ENCODE results near the gene RAD51C.
"Not testable (repeated sequence)": the region's sequence is repeated elsewhere in the genome, so short reads cannot be mapped to it uniquely, and the experiment has no call there.

Gene RAD51C

DNA sequence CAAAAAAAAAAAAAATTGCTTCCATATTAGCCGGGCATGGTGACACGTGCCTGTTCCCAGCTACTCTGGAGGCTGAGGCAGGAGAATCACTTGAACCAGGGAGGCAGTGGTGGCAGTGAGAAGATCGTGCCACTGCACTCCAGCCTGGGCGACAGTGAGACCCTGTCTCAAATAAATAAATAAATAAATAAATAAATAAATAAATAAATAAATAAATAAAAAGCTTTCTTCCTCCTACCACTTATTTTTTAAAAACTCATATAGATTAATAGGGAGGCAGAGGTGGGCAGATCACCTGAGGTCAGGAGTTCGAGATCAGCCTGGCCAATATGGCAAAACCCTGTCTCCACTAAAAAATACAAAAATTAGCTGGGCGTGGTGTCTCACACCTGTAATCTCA lies 7.9 kb upstream of the RAD51C start:
- not testable (repeated sequence) for DNase-seq (ENCODE audit: low spot score)

DNA sequence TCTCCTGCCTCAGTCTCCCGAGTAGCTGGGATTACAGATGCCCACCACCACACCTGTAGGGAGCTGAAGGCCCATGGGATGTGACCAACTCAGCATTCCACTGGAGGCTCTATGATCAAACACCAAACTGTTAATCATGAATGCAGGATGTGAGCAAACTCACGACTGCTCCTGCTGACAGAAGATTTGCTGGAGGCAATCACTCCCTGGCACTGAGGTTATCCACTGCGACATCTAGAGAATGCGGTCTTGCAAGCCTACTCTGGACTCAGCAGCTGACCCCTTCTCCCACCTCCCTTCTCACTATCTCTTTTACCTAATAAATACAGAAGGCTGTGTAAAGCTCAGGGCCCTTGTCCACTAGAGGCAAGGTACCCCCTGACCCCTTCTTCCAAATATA lies 5.4 kb upstream of the RAD51C start:
- no peak for DNase-seq (ENCODE audit: low spot score)

DNA sequence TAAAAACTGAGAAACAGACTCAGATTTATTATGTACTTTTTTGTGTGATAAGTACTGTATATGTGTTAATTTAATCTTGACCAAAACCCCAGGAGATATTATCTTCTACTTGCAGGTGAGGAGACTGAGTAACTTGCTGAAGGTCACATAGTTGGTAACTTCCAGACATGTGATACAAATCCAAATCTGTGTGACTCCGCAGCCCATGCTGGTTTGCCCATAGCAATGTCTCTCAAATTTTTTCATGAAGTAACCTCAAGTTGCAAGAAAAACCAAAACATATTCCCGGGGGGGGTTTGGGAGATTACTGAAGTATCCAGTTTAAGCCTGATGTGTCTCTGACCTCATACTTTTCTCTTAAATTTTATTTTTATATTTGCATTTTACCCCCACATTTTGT lies 3.9 kb upstream of the RAD51C start:
- DNase-seq (ENCODE audit: low spot score): no peak

DNA sequence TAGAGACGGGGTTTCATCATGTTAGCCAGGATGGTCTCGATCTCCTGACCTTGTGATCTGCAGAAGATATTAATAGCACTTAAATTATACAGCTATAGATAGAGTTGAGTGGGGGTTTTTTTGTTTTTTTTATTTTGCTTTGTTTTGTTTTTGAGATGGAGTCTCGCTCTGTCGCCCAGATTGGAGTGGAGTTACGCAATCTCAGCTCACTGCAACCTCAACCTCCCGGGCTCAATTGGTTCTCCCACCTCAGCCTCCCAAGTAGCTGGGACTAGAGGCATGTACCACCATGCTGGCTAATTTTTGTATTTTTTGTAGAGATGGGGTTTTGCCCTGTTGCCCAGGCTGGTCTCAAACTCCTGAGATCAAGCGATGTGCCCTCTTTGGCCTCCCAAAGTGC lies 2.4 kb upstream of the RAD51C start:
- DNase-seq (ENCODE audit: low spot score): not testable (repeated sequence)

DNA sequence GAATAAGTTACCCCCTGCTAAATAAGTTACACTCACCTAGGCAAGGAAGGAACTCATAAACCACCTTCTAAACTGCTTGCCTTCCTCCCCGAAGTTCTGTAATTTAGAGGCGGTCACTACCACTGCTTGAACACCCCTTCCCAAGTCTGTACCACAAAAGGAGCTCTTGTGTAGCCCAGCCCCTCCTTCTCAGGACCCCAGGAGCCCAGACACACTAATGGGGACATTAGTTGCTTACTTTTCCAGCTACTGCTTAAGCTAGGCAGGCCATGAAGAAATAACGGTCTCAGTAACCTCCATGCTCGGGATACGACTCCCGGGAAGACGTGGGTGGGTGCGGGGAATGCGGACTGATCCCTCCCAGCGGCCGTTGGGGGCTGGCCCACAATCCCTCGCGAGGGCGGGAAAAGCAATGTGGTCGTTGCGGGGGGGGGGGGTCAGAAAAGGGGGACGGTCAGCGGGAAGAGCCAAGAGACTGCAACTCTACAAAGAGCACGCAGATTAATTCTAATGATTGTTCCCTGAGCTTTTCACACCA lies 632 bp upstream of the RAD51C start, which contains the start of gene TEX14:
TEX14 (minus strand) TSS at position 345 of the 538 bp plus-strand sequence. CDS start 40,044 bp downstream, outside the sequence.
- no peak for DNase-seq (ENCODE audit: low spot score)

DNA sequence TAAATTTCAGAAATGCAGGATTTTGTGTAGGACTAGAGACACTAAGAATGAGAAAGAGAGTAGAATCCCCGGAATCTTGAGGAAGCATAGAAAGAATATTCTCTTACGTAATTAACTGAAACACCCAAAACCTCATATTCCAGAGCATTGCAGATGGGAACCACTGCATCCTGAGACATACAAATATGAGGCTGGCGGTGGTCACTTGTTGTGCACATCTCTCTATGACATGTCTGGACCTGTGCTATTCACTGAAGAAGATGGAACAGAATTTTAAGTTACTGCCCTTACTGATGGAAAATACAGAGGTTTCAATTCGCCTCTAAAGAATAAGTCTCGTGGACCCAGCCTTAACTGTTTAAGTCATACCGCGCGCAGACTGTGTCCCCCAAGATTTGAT lies 806 bp downstream of the RAD51C start:
- DNase-seq (ENCODE audit: low spot score): no peak

DNA sequence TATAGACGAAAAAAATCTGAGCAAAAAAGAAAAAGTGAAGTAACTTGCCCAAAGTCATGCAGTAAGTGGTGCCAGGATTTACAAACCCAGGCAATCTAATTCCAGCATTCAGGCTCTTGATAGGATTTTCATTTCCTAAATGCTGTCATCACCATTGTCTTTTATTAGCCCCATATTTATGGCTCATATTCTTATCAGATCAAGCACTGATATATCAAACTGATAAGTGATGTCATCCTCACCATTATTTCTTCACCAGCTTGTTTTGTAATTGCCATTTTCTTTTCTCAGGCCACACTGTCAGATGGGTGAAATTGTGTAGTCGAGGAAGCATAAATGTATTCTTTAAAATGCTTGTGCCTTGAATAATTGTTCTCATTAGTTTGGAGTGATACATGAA lies 1.3 kb downstream of the RAD51C start:
- DNase-seq (ENCODE audit: low spot score): no peak

DNA sequence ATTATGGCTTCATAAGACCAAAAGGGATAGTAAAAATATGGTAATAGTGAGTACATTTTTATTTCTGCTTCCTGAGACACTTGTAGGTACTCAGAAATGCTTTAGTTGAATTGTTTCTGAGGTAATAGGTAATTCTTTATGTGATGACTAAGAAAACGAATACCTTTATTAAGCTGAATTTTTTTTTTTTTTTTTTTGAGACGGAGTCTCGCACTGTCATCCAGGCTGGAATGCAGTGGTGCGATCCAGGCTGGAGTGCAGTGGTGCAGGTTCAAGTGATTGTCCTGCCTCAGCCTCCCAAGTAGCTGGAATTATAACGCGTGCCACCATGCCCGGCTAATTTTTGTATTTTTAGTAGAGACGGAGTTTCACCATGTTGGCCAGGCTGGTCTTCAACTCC lies 1.9 kb downstream of the RAD51C start:
- DNase-seq (ENCODE audit: low spot score): no peak

DNA sequence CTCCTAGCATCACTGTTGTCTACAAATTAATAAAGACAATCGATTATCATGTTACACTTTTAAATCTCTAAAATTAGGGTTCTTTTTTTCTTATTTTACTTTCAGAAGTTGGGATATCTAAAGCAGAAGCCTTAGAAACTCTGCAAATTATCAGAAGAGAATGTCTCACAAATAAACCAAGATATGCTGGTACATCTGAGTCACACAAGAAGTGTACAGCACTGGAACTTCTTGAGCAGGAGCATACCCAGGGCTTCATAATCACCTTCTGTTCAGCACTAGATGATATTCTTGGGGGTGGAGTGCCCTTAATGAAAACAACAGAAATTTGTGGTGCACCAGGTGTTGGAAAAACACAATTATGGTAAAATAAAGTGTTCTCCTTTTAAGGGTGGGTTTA lies 2.4 kb downstream of the RAD51C start:
- no peak for DNase-seq (ENCODE audit: low spot score)

DNA sequence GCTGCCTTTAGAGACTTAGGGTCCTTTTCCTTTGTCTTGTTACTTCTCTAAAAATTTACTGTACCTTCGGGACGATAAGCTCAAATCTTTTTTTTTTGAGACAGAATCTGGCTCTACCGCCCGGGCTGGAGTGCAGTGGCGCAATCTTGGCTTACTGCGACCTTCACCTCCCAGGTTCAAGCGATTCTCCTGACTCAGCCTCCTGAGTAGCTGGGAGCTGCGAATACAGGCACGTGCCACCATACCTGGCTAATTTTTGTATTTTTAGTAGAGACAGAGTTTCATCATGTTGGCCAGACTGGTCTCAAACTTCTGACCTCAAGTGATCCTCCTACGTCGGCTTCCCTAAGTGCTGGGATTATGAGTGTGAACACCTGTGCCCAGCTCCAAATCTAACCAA lies 7.4 kb downstream of the RAD51C start:
- DNase-seq (ENCODE audit: low spot score): no peak

DNA sequence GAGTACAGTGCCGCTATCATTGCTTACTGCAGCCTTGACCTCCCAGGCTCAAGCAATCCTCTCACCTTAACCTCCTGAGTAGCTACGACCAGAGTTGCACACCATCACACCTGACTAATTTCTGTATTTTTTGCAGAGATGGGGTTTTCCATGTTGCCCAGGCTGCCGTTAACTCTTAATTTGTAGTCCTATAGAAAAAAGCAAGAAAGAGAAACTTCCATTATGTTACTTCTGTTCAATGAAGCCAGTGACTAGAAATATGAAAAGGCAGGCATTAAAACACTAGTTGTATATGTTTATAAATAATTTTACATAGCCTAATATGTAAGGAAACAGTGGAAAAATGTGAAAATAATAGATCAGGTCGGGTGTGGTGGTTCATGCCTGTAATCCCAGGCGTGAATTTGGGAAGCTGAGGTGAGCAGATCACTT lies 9.7 kb downstream of the RAD51C start:
- no peak for DNase-seq (ENCODE audit: low spot score)

DNA sequence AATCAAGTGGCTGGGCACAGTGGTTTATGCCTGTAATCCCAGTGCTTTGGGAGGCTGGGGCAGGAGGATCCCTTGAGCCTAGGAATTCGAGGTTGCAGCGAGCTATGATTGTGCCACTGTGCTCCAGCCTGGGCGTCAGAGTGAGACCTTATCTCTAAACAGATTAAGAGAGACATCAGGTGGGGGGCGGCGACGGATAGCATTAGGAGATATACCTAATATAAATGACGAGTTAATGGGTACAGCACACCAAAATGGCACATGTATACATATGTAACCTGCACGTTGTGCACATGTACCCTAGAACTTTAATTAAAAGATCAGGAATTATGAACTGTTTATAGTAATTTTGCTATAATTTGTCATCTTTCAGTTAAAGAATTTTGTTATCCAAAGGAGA lies 10.3 kb downstream of the RAD51C start:
- no peak for DNase-seq (ENCODE audit: low spot score)

DNA sequence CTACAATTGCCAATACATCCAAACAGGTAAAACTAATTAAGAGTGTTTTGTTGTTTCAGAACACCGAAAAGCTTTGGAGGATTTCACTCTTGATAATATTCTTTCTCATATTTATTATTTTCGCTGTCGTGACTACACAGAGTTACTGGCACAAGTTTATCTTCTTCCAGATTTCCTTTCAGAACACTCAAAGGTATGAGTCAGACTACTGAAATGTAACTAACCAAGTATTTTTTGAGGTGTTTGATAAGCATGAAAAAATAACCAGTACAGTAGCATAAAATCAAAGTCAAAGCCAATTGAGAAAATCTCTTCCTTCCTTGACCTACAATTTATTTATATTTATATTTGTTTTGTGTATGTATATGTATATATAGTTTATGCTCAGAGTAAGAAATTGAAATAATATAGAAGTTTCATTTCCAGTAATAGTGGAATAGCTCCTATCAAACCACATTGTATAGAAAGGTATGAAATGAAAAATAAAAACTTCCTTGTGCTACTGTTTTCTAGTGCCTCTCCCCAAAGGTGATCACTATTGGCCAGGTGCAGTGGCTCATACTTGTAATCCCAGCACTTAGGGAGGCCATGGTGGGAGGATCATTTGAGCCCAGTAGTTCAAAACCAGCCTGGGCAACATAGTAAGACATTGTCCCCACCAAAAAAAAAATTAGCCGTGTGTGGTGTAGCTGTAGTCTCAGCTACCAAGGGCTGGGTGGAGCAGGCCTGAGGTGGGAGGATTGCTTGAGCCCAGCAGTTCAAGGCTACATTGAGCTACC lies 10.9 kb downstream of the RAD51C start:
- no peak for DNase-seq (ENCODE audit: low spot score)

DNA sequence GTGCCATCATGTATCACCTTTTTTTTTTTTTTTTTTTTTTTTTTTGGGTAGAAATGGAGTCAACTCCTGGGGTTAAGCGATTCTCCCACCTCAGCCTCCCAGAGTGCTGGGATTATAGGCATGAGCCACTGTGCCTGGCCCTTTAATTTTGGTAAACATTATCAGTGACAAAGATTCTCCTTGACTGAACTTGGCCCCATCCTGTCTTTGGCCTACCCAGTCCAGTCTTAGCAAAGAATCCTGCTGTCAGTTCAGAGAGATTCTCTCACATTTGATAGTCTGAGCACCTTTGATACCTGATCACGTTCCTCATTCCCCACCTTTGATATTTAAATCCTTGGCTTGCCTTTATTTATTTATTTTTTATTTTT lies 11.5 kb downstream of the RAD51C start:
- no peak for DNase-seq (ENCODE audit: low spot score)

DNA sequence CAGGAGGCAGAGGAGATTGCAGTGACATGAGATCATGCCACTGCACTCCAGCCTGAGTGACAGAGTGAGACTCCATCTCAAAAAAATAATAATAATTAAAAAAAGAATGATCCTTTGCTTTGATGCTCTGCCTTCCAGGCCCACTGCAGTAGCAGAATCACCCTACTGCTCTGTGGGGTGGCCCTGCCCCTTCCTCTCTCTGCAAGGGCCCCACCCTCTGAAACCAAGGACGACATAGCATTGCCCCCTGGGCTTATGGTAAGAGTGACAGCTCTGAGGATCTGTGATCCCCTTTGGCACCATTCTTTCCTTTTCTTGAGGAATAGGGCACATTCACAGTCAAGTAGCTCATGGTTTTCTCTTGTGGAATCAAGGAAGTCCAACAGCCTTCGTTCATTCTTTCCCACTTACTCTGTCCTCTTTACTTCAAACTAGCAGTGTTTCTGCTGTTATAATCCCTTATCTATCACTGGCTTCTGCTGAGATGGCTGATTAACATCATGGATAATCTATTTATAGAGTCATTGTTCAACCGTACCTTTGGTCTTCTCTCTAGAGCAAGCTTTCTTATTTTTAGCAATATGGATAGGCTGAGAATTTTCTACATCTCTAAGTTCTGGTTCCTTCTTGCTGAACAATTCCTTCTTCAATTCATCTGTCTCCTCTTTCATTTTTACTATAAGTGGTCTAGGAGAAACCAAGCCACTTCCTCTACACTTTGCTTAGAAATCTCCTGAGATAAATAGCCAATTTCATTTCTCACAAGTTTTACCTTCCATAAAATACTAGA lies 14.1 kb downstream of the RAD51C start:
- no peak for DNase-seq (ENCODE audit: low spot score)

DNA sequence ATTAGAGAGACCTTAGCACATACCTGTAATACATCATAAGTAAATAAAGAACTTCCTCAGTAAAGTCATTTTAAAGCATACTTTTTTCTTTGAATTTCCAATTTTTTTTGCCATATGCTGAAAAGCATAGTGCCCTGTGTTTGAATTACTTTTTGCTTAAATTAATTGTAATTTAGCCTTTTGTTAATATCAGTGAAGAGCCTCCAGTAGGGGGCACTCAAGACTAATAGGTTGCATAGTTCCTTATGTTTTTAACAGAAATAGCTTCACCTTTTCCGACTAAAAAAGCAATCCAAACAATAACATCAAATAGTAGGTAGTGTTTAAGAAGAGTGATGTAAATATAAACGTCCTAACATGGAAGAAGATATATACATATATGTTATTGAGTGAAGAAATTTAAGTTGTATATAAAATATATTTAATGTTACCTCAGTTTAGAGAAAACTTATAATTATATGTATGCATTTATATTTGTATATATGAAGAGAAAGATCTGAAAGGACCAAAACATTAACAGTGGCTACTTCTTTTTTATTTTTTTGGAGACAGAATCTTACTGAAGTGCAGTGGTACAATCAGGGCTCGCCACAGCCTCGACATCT lies 18.6 kb downstream of the RAD51C start:
- DNase-seq (ENCODE audit: low spot score): peak; percentile 48

DNA sequence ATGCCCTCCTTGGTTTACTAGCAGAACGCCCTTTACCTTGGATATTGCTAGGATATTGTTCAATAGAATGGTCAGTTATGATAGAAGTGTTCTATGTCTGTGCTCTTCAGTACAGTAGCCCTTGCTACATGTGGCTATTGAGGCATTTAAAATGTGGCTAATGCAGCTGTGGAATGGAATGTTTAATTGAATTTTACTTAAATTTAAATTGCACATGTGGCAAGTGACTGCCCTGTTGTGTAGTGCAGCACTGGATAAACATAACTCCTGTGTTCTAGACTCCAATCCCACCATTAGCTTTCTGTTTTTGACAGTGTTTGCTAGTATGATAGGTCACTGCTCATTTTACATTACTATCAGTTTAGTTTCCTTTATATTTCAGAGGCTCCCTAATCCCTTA lies 29.9 kb downstream of the RAD51C start:
- no peak for DNase-seq (ENCODE audit: low spot score)

DNA sequence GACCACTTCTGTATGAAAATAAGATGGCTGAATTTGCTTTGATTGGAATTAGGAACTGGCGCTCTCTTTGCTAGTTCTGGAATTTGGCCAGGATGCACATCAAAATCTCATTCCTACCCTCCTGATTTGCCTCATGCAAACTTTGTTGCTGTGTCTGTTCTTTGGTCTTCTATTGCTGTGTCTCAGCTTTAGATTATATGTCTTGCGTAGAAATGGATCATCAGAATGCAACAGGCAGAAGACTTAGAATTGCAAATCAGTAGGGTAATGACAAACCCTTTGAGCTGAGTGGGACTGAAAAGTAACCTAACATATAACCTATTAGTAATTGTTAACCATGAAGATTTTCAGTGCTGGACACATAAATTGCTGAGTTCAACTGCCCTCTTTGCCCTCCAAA lies 30.3 kb downstream of the RAD51C start:
- no peak for DNase-seq (ENCODE audit: low spot score)

DNA sequence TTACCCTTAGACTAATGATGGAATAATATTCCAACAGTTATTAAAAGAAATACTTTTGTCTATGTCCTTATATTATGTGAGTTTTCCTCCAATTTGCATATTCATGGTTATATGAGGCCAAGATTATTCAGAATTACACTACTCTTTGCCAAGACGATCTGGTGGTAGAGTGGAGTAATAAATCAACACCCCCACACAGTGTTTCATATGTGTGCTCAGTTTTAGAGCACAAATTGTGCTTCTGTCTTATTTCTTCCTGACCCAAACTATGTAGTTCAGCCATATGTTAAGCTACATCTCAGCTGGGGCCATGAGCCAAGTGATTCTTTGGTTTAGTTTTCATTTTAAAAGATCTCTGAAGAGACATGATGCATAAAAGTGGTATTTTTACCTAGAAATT lies 36.4 kb downstream of the RAD51C start:
- DNase-seq (ENCODE audit: low spot score): no peak

DNA sequence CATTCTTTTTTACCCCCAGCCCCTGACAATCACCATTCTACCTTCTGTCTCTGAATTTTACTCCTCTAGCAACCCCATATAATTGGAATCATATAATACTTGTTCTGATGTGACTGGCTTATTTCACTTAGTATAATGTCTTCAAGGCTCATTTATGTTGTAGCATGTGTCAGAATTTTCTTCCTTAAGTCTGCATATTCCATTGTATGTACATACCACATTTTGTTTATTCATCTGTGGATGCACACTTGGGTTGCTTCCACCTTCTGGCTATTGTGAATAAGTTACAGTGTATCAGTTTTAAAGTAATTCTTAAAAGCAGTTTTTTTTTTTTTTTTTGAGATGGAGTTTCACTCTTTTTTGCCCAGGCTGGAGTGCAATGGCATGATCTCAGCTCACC lies 38.5 kb downstream of the RAD51C start:
- no peak for DNase-seq (ENCODE audit: low spot score)

DNA sequence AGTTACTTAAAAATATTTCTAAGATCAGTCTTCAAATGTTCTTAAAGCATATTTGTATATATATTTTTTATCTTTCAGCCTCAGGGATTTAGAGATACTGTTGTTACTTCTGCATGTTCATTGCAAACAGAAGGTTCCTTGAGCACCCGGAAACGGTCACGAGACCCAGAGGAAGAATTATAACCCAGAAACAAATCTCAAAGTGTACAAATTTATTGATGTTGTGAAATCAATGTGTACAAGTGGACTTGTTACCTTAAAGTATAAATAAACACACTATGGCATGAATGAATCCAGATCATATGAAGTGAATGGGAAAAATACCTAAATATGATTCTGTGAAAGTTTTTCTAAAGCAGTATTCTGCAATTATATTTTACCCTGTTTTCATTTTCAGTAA lies 41.6 kb downstream of the RAD51C start:
- no peak for DNase-seq (ENCODE audit: low spot score)

DNA sequence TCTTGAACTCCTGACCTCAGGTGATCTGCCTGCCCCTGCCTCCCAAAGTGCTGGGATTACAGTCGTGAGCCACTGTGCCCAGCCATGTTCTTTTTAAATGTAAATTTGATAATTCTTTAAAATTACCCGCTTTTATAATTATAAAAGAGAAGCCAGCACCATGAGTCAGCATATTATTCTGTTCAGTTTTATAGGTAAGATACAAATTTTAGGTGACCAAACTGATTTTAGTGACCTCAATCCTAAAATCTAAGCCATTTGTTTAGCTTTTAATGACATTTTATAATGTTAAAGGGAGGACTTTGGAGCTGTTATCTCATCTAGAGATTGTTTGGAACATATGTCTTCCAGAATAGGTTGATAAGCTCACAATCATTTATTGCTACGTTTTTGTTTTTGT lies 42.4 kb downstream of the RAD51C start:
- DNase-seq (ENCODE audit: low spot score): no peak

DNA sequence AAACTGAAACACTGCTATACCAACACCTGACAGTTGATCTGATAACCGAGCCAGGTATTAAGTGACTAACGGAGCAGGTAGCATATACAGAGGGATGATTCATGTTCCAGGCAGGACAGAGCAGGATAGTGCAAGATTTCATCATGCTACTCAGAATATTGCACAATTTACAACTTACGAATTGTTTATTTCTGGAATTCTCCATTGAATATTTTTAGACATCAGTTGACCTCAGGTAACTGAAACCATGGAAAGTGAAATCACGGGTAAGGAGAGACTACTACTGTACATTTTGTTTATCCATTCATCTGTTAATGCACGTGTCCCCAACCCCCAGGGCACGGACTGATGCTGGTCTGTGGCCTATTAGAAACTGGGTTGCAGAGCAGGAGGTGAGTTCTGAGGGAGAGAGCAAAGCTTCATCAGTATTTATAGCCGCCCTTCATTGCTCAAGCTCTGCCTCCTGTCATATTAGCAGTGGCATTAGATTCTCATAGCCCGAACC lies 48.8 kb downstream of the RAD51C start:
- no peak for DNase-seq (ENCODE audit: low spot score)

Measured in COLO829 (cell line).